SK-N-SH (cell line): ENCODE measurements around the gene CPLX1. TPM values are rescaled to one million over a fixed set of nuclear protein-coding genes. Genes with fewer than 3 reads are reported as not detected.

ENCODE experiments used
- CTCF ChIA-PET: fragments of 300-600, 350-600 bp; formaldehyde crosslinking; extraction: SDS; loops from one replicate; lab custom pipeline; 2021; lab: Yijun Ruan, JAX
- POLR2A ChIA-PET: fragments of 350-600 bp; sonication (Branson Sonifier 250); formaldehyde crosslinking; extraction: SDS; loops from one replicate; lab custom pipeline; 2020; ENCODE audit warnings: antibody characterized with exemption, inconsistent platforms; lab: Yijun Ruan, JAX
- DNase-seq: peaks from one replicate; pipeline ENCODE4 v3.0.0; 2012
- H2AFZ ChIP-seq: fragments of 200-600 bp; sonication (generic); 2 replicates; pipeline ENCODE4 v1.8.1; 2016; ENCODE audit warnings: antibody characterized with exemption, mild to moderate bottlenecking, low read depth
- H3F3A ChIP-seq: fragments of 200-600 bp; sonication (generic); replicated peaks from 2 replicates; pipeline ENCODE3; 2016; ENCODE audit warnings: antibody characterized with exemption, mild to moderate bottlenecking; ENCODE audit not compliant: insufficient read depth
- H3K27ac ChIP-seq, 2 experiments: fragments of 200-500 bp in 1 of 2; fragments of 200-600 bp in 1 of 2; sonication (Bioruptor generic) in 1 of 2; sonication (generic), shearing (Covaris generic) in 1 of 2; 2 replicates each; pipeline versions ENCODE4 v1.5.1 to v1.6.1; 2014 to 2016; ENCODE audit warnings: low read depth in 2 of 2, inconsistent platforms in 1 of 2, low read length in 1 of 2, mild to moderate bottlenecking in 1 of 2, mixed read lengths in 1 of 2
- H3K27me3 ChIP-seq: fragments of 200-600 bp; sonication (generic), shearing (Covaris generic); 2 replicates; pipeline ENCODE4 v1.6.1; 2016; ENCODE audit warnings: mixed run types; ENCODE audit not compliant: insufficient read depth
- H3K36me3 ChIP-seq, 2 experiments: fragments of 200-500 bp in 1 of 2; fragments of 200-600 bp in 1 of 2; sonication (Bioruptor generic) in 1 of 2; sonication (generic) in 1 of 2; replicated peaks in 1 of 2; 2 replicates each; pipeline versions ENCODE3 to v1.5.1; 2014 to 2016; ENCODE audit warnings: low read length in 1 of 2, mild to moderate bottlenecking in 1 of 2; ENCODE audit not compliant: insufficient read depth in 2 of 2, control insufficient read depth in 1 of 2
- H3K4me1 ChIP-seq, 2 experiments: fragments of 200-500 bp in 1 of 2; fragments of 200-600 bp in 1 of 2; sonication (Bioruptor generic) in 1 of 2; sonication (generic), shearing (Covaris generic) in 1 of 2; 2 replicates each; pipeline versions ENCODE4 v1.5.1 to v1.6.1; 2014 to 2016; ENCODE audit warnings: low read depth in 1 of 2, low read length in 1 of 2, mixed run types in 1 of 2; ENCODE audit not compliant: insufficient read depth in 2 of 2, control insufficient read depth in 1 of 2
- H3K4me2 ChIP-seq: fragments of 200-600 bp; sonication (generic), shearing (Covaris generic); 2 replicates; pipeline ENCODE4 v1.6.1; 2017; ENCODE audit warnings: mixed run types
- H3K4me3 ChIP-seq, 2 experiments: fragments of 200-500 bp in 1 of 2; fragments of 200-600 bp in 1 of 2; sonication (Bioruptor generic) in 1 of 2; sonication (generic), shearing (Covaris generic) in 1 of 2; 2 replicates each; pipeline versions ENCODE4 v1.5.1 to v1.8.1; 2014 to 2016; ENCODE audit warnings: low read depth in 2 of 2, inconsistent platforms in 1 of 2, low read length in 1 of 2, mild to moderate bottlenecking in 1 of 2, mixed read lengths in 1 of 2, moderate library complexity in 1 of 2
- H3K79me2 ChIP-seq: fragments of 200-600 bp; sonication (generic); 2 replicates; pipeline ENCODE4 v1.8.1; 2017; ENCODE audit warnings: mild to moderate bottlenecking; ENCODE audit not compliant: insufficient read depth
- H3K9ac ChIP-seq: fragments of 200-600 bp; sonication (generic); 2 replicates; pipeline ENCODE4 v1.6.1; 2017; ENCODE audit warnings: mixed run types
- H3K9me2 ChIP-seq: fragments of 200-600 bp; sonication (generic); 2 replicates; pipeline ENCODE4 v1.6.1; 2017; ENCODE audit warnings: mixed run types
- H3K9me3 ChIP-seq: fragments of 200-600 bp; sonication (generic); 2 replicates; pipeline ENCODE4 v1.6.1; 2017; ENCODE audit warnings: mixed run types, mild to moderate bottlenecking, moderate library complexity
- H4K20me1 ChIP-seq: fragments of 200-600 bp; sonication (generic); 2 replicates; pipeline ENCODE4 v1.6.1; 2017; ENCODE audit warnings: mild to moderate bottlenecking, mixed run types; ENCODE audit not compliant: insufficient read depth
- ELF1 ChIP-seq: IDR thresholded peaks from 2 replicates; pipeline ENCODE4 v1.4.0; 2012
- FOSL2 ChIP-seq: IDR thresholded peaks from 2 replicates; pipeline ENCODE4 v1.4.0; 2012; ENCODE audit warnings: low read depth, mild to moderate bottlenecking, moderate library complexity, borderline replicate concordance
- GATA2 ChIP-seq: sonication (generic); formaldehyde crosslinking; IDR thresholded peaks from 2 replicates; pipeline ENCODE4 v1.5.0; 2020; ENCODE audit warnings: mild to moderate bottlenecking, missing genetic modification reagents
- JUND ChIP-seq: IDR thresholded peaks from 2 replicates; pipeline ENCODE4 v1.4.0; 2012
- MAX ChIP-seq: IDR thresholded peaks from 2 replicates; pipeline ENCODE4 v1.4.0; 2012; ENCODE audit warnings: low read depth
- MXI1 ChIP-seq: IDR thresholded peaks from 2 replicates; pipeline ENCODE4 v1.6.1; 2012; ENCODE audit warnings: mild to moderate bottlenecking, low read depth, low read length, improper control_type of control experiment
- NRF1 ChIP-seq: IDR thresholded peaks from 2 replicates; pipeline ENCODE4 v1.6.1; 2012; ENCODE audit warnings: low read depth, mild to moderate bottlenecking, low read length
- PBX3 ChIP-seq: IDR thresholded peaks from 2 replicates; pipeline ENCODE4; 2012
- POLR2AphosphoS5 ChIP-seq: IDR thresholded peaks from 2 replicates; pipeline ENCODE4 v1.6.1; 2012; ENCODE audit warnings: low read depth, low read length
- REST ChIP-seq: IDR thresholded peaks from 2 replicates; pipeline ENCODE4 v1.6.1; 2012; ENCODE audit warnings: mild to moderate bottlenecking, low read depth, low read length, moderate library complexity
- RXRA ChIP-seq: IDR thresholded peaks from 2 replicates; pipeline ENCODE4 v1.4.0; 2012; ENCODE audit warnings: low read depth, mild to moderate bottlenecking, borderline replicate concordance
- SIN3A ChIP-seq: IDR thresholded peaks from 2 replicates; pipeline ENCODE4 v1.6.1; 2012; ENCODE audit warnings: low read depth, mild to moderate bottlenecking, low read length, moderate library complexity, borderline replicate concordance
- TAF1 ChIP-seq: IDR thresholded peaks from 2 replicates; pipeline ENCODE4 v1.6.1; 2012; ENCODE audit warnings: low read depth, mild to moderate bottlenecking, low read length, moderate library complexity, borderline replicate concordance
- TCF12 ChIP-seq: IDR thresholded peaks from 2 replicates; pipeline ENCODE4 v1.4.0; 2012
- TEAD4 ChIP-seq: IDR thresholded peaks from 2 replicates; pipeline ENCODE4 v1.4.0; 2012; ENCODE audit warnings: mild to moderate bottlenecking, borderline replicate concordance; ENCODE audit not compliant: insufficient read depth
- USF1 ChIP-seq: IDR thresholded peaks from 2 replicates; pipeline ENCODE4 v1.4.0; 2012; ENCODE audit warnings: low read depth, borderline replicate concordance
- USF2 ChIP-seq: fragments of 150-350 bp; IDR thresholded peaks from 2 replicates; pipeline ENCODE4 v1.6.1; 2017; ENCODE audit warnings: antibody characterized with exemption, low read length, low read depth, borderline replicate concordance
- WGBS: methylation state at CpG from one replicate; pipeline ENCODE4 v1.1.6; 2017; ENCODE audit warnings: low lambda C conversion rate; 5-methylcytosine and 5-hydroxymethylcytosine counted together
- polyA plus RNA-seq, 3 experiments: library from polyadenylated mRNA; depleted of rRNA; stranded (reverse); fragments of >200 nt; gene quantifications; 2 replicates each; pipeline ENCODE4 v1.2.3, GENCODE V29; 2012

CPLX1 gene
- 0.56 and 0.65 TPM in 2 replicates for polyA plus RNA-seq (2012; rRNA removed)
- 0.86 and 1.2 TPM in 2 replicates for polyA plus RNA-seq (2012; cell fraction: cytosol; rRNA removed)
- 0.66 and 1.7 TPM in 2 replicates for polyA plus RNA-seq (2012; cell fraction: nucleus; rRNA removed)

GRCh38 chr4:825971-826330, at the start of gene CPLX1:
TSS of gene CPLX1 (minus strand) at chr4:826129. CDS start at chr4:824522, 1,607 bp downstream.
- Histone ChIP-seq H3K4me2 (peak within 1 kb of the TSS; percentile 68), H3K9me3 (no peaks in the 10 kb centered on the region), H3K36me3 (no peaks in the 10 kb centered on the region), H3K79me2 (no peaks in the 10 kb centered on the region), H2AFZ (no peak within 1 kb of the TSS), H3K4me3 (peak within 1 kb of the TSS; percentile 47 to 49; a peak in 3 of 4 replicates), H3K9ac (no peak within 1 kb of the TSS), H4K20me1 (no peaks in the 10 kb centered on the region), H3F3A (no peaks in the 10 kb centered on the region), H3K9me2 (no peaks in the 10 kb centered on the region), H3K4me1 (peaks cover 0 to 20% of the 10 kb centered on the region in 2 experiments; a peak in 1 of 4 replicates), H3K27me3 (peaks cover 26% of the 10 kb centered on the region), H3K27ac (no peak within 1 kb of the TSS; a peak in 1 of 4 replicates)
- TF ChIP-seq MXI1 (peak; percentile 54; the same call in 1 of the 2 replicates), NRF1 (no peak), TAF1 (no peak)
- no CpG with 5 or more reads among the region's 61 CpGs for WGBS
- peak; percentile 96 for DNase-seq
- ChIA-PET POLR2A (no interaction called here), CTCF (no interaction called here)

GRCh38 chr4:874971-875817, 49.3 kb upstream of the CPLX1 start:
- no peaks in the 10 kb centered on the region for H3K9me2 ChIP-seq
- no peaks in the 10 kb centered on the region for H4K20me1 ChIP-seq
- H3K36me3 ChIP-seq: peaks cover 22 to 56% of the 10 kb centered on the region in 2 experiments
- no peak overlapping the region for H3K4me3 ChIP-seq
- H3K27ac ChIP-seq: no peak overlapping the region
- H2AFZ ChIP-seq: no peak overlapping the region
- H3K9ac ChIP-seq: no peak overlapping the region
- H3K4me1 ChIP-seq: no peaks in the 10 kb centered on the region
- POLR2A ChIA-PET: no interaction called here
- 94% methylated on average over 15 of the region's 17 CpGs for WGBS
- H3F3A ChIP-seq: peaks cover under 1% of the 10 kb centered on the region
- H3K79me2 ChIP-seq: no peaks in the 10 kb centered on the region
- H3K9me3 ChIP-seq: no peaks in the 10 kb centered on the region
- H3K4me2 ChIP-seq: no peak overlapping the region
- DNase-seq: no peak
- CTCF ChIA-PET: no interaction called here
- no peaks in the 10 kb centered on the region for H3K27me3 ChIP-seq
- TF ChIP-seq REST: no peak
- no peak for TF ChIP-seq MXI1
- TF ChIP-seq FOSL2: no peak
- TF ChIP-seq MAX: no peak
- no peak for TF ChIP-seq GATA2 (CRISPR knock-in tag)
- TF ChIP-seq TCF12: no peak
- no peak for TF ChIP-seq NRF1
- TF ChIP-seq JUND: no peak
- TF ChIP-seq USF1: no peak
- TF ChIP-seq USF2: no peak
- no peak for TF ChIP-seq POLR2AphosphoS5
- TF ChIP-seq TEAD4: no peak
- TF ChIP-seq PBX3: no peak
- TF ChIP-seq ELF1: no peak
- TF ChIP-seq RXRA: no peak
- no peak for TF ChIP-seq SIN3A
